Omental fat pad (tissue), 4 donors: Measurements from ENCODE around the gene MAP3K5. TPM values are rescaled to one million over a fixed set of nuclear protein-coding genes. Genes with fewer than 3 reads are reported as not detected.

ENCODE experiments used
- ATAC-seq: fragments of 150-250 bp; one replicate; pipeline ENCODE4 v1.9.1; 2016; ENCODE audit warnings: mild to moderate bottlenecking, moderate library complexity; ENCODE audit not compliant: low FRiP score
- DNase-seq: peaks from one replicate; pipeline ENCODE4 v3.0.0-alpha.2; 2019; ENCODE audit warnings: low spot score
- total RNA-seq, 4 donors: library from RNA; depleted of rRNA; stranded (reverse); fragments of >200 nt; gene quantifications; one replicate each; pipeline ENCODE4 v1.1.0, GENCODE V29; 2016
- TF ChIP-seq, protein P1 (sequence below), 3 donors: fragments of 450-650 bp; IDR thresholded peaks; one replicate each; pipeline ENCODE4 v1.5.1; 2016 to 2017; ENCODE audit warnings: antibody characterized with exemption in 3 of 3, mild to moderate bottlenecking in 3 of 3, moderate library complexity in 2 of 3

Gene MAP3K5
- total RNA-seq, 4 donors from 2014 or later: 31.4 to 53.0 (median 47.2) TPM

DNA sequence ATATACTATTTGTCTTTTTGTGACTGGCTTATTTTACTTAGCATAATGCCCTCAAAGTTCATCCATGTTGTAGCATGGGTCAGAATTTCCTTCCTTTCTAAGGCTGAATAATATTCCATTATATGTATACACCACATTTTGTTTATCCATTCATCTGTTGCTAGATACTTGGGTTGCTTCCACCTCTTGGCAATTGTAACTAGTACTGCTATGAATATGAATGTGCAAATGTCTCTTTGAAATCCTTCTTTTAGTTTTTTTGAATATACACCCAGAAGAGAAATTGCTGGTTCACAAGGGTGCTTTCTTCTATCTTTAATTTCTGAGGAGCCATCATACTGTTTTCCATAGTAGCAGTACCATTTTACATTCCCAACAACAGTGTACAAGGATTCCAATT lies 220.8 kb downstream of the MAP3K5 start:
- DNase-seq: no peak
- TF ChIP-seq, protein P1, sequence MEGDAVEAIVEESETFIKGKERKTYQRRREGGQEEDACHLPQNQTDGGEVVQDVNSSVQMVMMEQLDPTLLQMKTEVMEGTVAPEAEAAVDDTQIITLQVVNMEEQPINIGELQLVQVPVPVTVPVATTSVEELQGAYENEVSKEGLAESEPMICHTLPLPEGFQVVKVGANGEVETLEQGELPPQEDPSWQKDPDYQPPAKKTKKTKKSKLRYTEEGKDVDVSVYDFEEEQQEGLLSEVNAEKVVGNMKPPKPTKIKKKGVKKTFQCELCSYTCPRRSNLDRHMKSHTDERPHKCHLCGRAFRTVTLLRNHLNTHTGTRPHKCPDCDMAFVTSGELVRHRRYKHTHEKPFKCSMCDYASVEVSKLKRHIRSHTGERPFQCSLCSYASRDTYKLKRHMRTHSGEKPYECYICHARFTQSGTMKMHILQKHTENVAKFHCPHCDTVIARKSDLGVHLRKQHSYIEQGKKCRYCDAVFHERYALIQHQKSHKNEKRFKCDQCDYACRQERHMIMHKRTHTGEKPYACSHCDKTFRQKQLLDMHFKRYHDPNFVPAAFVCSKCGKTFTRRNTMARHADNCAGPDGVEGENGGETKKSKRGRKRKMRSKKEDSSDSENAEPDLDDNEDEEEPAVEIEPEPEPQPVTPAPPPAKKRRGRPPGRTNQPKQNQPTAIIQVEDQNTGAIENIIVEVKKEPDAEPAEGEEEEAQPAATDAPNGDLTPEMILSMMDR (IDR thresholded peaks at IDR 0.05): no peak
- ATAC-seq: no peak

DNA sequence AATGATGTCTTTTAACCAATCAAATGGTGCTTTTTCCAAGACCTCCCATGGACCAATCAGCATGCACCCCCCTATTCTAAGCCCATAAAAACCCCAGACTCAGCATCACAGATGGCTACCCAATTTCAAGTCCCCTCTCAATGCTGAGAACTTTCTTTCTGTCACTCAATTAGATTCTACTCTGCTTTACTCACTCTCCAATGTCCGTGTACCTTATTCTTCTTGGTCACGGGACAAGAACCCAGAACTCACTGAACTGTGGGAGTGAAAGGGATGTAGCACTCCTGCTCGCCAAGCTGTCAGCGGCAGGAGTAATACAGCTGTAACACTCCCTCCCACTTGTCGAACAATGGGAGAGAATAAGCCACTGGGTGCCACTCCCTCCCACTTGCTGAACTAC lies 221.2 kb downstream of the MAP3K5 start:
- TF ChIP-seq, protein P1 (IDR thresholded peaks at IDR 0.05): no peak
- DNase-seq (no peak), ATAC-seq (no peak)

DNA sequence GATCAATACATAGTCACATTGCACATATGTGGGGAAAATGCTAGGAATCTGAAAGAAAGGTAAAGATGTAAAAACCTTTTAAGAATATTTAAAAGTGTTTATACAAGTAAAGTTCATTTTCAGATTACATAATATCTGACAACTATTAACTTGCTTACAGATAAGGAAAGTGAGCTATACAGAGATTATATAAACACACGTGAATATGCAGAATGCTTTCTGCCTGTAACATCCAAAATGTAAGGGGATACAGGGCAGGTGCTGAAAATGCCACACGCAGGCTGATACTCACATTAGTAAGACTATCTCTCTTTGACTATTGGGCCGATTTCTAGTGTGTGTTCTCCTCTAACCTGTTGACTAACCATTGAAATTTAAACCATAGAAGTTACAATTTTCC lies 224.1 kb downstream of the MAP3K5 start:
- ATAC-seq (no peak), DNase-seq (no peak)
- TF ChIP-seq, protein P1 (IDR thresholded peaks at IDR 0.05): no peak

DNA sequence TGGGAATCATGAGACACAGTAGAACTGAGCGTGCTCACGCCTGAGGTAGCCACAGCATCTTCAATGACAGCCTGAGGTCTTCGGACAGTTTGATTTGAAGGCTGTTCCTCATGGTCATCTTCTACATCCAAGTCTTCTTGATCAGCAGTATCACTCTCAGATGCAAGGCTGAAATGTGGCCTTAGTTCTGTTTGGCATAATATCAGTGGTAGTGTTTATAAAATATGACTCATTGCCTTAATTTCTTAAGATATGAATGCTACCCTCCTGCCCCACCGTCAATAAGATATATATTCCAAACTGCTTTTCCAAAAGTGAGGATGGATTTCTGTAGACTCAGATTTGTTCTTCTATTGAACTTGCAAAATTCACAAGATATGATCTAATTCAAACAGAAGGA lies 224.6 kb downstream of the MAP3K5 start:
- ATAC-seq (no peak), DNase-seq (no peak)
- TF ChIP-seq, protein P1 (IDR thresholded peaks at IDR 0.05): no peak

DNA sequence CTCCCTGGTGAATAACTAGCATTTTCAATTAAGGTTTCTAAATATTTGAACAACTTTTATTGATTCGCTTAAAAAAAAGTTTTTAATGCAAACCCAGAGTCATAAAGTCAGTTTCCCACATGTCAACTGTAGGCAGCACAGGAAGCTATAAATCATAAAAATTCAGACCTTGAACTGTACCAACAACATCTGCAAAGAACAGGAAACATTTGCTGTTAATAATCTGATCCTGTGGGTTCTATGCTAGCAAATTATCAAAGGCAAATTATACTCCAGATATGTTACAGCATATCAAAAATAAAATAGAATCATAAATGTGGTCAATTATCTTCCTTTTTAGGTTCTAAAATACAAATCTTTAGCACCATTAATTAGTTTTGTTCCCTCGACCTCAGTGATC lies 225.4 kb downstream of the MAP3K5 start:
- no peak for DNase-seq
- TF ChIP-seq, protein P1 (IDR thresholded peaks at IDR 0.05): no peak
- ATAC-seq: no peak

DNA sequence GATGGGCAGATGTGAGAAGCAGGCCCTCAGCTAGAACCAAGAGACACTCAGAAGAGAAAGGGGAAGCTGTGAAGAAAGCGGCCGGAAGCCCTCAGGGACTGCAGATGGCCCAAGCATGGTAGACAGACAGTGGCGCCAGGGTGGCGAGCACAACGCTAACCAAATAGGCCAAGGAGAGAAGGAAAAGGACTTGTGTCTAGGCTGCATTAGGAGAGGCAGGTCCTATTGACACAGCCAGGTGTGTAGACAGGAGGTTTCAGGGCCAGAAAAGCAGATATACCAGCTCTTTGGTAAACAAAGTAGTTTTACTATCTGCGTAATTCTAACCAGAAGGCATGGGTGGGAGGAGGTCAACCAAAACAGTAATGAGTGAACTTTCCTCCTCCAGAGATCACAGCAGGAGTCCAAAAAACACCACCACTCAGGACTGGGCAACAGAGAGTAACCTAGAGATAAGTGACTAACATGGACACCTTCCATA lies 226.2 kb downstream of the MAP3K5 start:
- TF ChIP-seq, protein P1 (IDR thresholded peaks at IDR 0.05): no peak
- DNase-seq: no peak
- no peak for ATAC-seq

DNA sequence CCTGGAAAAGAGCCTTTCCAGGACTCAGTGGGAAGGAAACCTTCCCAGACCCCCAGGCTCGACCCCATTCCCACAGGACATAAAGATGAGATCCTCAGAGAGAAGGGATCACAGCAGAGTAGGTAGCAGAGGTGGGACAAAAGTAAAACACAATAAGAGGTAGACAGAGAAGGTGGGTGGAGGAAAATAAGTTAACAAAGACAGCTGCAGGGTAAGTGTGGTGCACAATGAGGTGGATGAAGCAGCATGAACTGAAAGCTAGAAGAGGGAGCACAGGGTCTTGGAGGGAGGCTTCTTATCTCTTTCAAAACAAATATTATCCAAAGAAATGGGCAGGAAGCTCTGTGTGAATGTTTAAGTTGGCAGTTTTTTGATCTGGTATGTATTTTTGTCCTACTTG lies 228.1 kb downstream of the MAP3K5 start:
- TF ChIP-seq, protein P1 (IDR thresholded peaks at IDR 0.05): no peak
- DNase-seq: no peak
- ATAC-seq: no peak
